Astrocyte (in vitro differentiated cells and primary cell): ENCODE data around the gene NMT2. TPM values are rescaled to one million over a fixed set of nuclear protein-coding genes. Genes with fewer than 3 reads are reported as not detected.

Source experiments
- DNase-seq: peaks from one replicate; pipeline ENCODE4 v3.0.0-alpha.2; 2010; ENCODE audit warnings: low read depth
- FAIRE-seq: peaks from 2 replicates; lab custom pipeline; 2011; peaks lifted over from hg19 to GRCh38; lab: Jason Lieb, UNC
- H2AFZ ChIP-seq: 2 replicates; pipeline ENCODE4 v1.6.0; 2012; ENCODE audit warnings: low read depth, low read length, inconsistent platforms
- H3K27ac ChIP-seq: 2 replicates; pipeline ENCODE4 v1.5.1; 2011; ENCODE audit warnings: low read depth, low read length, inconsistent platforms
- H3K27me3 ChIP-seq: 2 replicates; pipeline ENCODE4 v1.6.0; 2011; ENCODE audit warnings: low read length, inconsistent platforms; ENCODE audit not compliant: insufficient read depth
- H3K36me3 ChIP-seq: 2 replicates; pipeline ENCODE4 v1.5.1; 2011; ENCODE audit warnings: low read length, inconsistent platforms; ENCODE audit not compliant: insufficient read depth
- H3K4me1 ChIP-seq: 2 replicates; pipeline ENCODE4 v1.5.1; 2011; ENCODE audit warnings: low read length, inconsistent platforms; ENCODE audit not compliant: insufficient read depth
- H3K4me2 ChIP-seq: 2 replicates; pipeline ENCODE4 v1.6.0; 2012; ENCODE audit warnings: low read length, inconsistent platforms
- H3K4me3 ChIP-seq: 2 replicates; pipeline ENCODE4 v1.5.1; 2011; ENCODE audit warnings: low read depth, mild to moderate bottlenecking, low read length, inconsistent platforms; ENCODE audit not compliant: insufficient read depth
- H3K79me2 ChIP-seq: 2 replicates; pipeline ENCODE4 v1.6.0; 2012; ENCODE audit warnings: mild to moderate bottlenecking, low read length, inconsistent platforms; ENCODE audit not compliant: insufficient read depth
- H3K9ac ChIP-seq: 2 replicates; pipeline ENCODE4 v1.6.0; 2012; ENCODE audit warnings: mild to moderate bottlenecking, low read length, inconsistent platforms
- H3K9me3 ChIP-seq: 2 replicates; pipeline ENCODE4 v1.5.1; 2012; ENCODE audit warnings: low read depth, mild to moderate bottlenecking, low read length, inconsistent platforms; ENCODE audit not compliant: insufficient read depth
- H4K20me1 ChIP-seq: 2 replicates; pipeline ENCODE4 v1.6.0; 2012; ENCODE audit warnings: low read length, inconsistent platforms; ENCODE audit not compliant: insufficient read depth
- H3K27ac Mint-ChIP-seq: one replicate; pipeline ENCODE4 v1.8.0; 2021; ENCODE audit warnings: mild to moderate bottlenecking, mixed read lengths; ENCODE audit not compliant: unreplicated experiment
- H3K27me3 Mint-ChIP-seq: one replicate; pipeline ENCODE4 v1.8.0; 2021; ENCODE audit warnings: low read depth, mixed read lengths; ENCODE audit not compliant: unreplicated experiment
- H3K36me3 Mint-ChIP-seq: one replicate; pipeline ENCODE4 v1.8.0; 2021; ENCODE audit warnings: low read depth, mixed read lengths; ENCODE audit not compliant: unreplicated experiment
- H3K4me1 Mint-ChIP-seq: one replicate; pipeline ENCODE4 v1.8.0; 2021; ENCODE audit warnings: low read depth, mixed read lengths; ENCODE audit not compliant: unreplicated experiment
- H3K4me3 Mint-ChIP-seq: one replicate; pipeline ENCODE4 v1.8.0; 2021; ENCODE audit warnings: mild to moderate bottlenecking, moderate library complexity, mixed read lengths; ENCODE audit not compliant: unreplicated experiment
- H3K9me3 Mint-ChIP-seq: one replicate; pipeline ENCODE4 v1.8.0; 2021; ENCODE audit warnings: mild to moderate bottlenecking, mixed read lengths; ENCODE audit not compliant: unreplicated experiment
- EZH2 ChIP-seq: IDR thresholded peaks from 2 replicates; pipeline ENCODE4 v1.6.1; 2012; ENCODE audit warnings: mild to moderate bottlenecking, low read length, inconsistent platforms; ENCODE audit not compliant: insufficient read depth
- total RNA-seq: library from RNA; stranded (reverse); gene quantifications from 2 replicates; pipeline ENCODE4 v1.2.1, GENCODE V29; 2021
- TF ChIP-seq, protein P1 (sequence below): IDR thresholded peaks from 2 replicates; pipeline ENCODE4 v1.5.1; 2011; ENCODE audit warnings: low read depth, mild to moderate bottlenecking, inconsistent platforms, low read length, moderate library complexity; ENCODE audit not compliant: insufficient read depth

NMT2 gene
- total RNA-seq, 1 donor from 2014 or later: 22.1 TPM

DNA sequence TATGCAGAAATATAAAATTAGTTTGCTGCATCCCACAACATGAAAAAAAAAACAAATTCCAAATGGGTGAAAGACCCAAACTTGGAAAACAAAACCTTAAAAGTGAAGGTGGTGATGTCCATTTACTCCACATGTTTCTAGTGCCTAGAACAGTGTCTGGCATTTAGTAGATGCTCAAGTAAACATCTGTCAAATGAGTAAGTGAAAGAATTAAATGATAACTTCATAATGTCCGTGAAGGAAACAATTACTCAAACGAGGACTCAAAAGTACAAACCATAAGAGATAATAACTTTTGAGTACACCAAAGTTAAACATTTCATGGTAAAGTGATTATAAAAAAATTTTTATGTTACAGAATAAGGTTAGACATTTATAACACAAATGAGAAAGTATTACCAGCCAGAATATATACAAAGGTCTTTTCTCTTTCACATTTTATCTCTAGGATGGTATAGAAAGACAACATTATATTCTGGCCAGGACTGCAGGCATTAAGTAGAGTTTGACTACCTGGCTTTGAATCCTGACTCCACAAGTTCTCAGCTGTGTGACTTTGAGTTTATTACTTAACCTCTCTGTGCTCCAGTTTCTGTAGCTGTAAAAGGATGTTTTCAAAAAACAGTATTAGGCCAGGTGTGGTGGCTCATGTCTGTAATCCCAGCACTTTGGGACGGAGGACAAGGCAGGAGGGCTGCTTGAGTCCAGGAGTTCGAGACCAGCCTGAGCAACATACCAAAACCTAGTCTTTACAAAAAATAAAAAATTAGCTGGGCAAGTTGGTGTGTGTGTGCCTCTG lies 20.7 kb downstream of the NMT2 start:
- peaks cover 3% of the 10 kb centered on the region for H3K36me3 Mint-ChIP-seq
- FAIRE-seq: no peak
- H3K4me1 ChIP-seq: no peaks in the 10 kb centered on the region
- no peaks in the 10 kb centered on the region for H3K27me3 Mint-ChIP-seq
- no peak overlapping the region for H2AFZ ChIP-seq
- peaks cover 3% of the 10 kb centered on the region for H3K36me3 ChIP-seq
- peaks cover 95% of the 10 kb centered on the region for H3K79me2 ChIP-seq
- H3K9ac ChIP-seq: no peak overlapping the region
- H3K4me1 Mint-ChIP-seq: peaks cover 3% of the 10 kb centered on the region
- H3K4me3 ChIP-seq: no peak overlapping the region
- H3K27ac Mint-ChIP-seq: no peak overlapping the region
- H4K20me1 ChIP-seq: peaks cover 57% of the 10 kb centered on the region
- H3K27ac ChIP-seq: no peak overlapping the region
- TF ChIP-seq, protein P1, sequence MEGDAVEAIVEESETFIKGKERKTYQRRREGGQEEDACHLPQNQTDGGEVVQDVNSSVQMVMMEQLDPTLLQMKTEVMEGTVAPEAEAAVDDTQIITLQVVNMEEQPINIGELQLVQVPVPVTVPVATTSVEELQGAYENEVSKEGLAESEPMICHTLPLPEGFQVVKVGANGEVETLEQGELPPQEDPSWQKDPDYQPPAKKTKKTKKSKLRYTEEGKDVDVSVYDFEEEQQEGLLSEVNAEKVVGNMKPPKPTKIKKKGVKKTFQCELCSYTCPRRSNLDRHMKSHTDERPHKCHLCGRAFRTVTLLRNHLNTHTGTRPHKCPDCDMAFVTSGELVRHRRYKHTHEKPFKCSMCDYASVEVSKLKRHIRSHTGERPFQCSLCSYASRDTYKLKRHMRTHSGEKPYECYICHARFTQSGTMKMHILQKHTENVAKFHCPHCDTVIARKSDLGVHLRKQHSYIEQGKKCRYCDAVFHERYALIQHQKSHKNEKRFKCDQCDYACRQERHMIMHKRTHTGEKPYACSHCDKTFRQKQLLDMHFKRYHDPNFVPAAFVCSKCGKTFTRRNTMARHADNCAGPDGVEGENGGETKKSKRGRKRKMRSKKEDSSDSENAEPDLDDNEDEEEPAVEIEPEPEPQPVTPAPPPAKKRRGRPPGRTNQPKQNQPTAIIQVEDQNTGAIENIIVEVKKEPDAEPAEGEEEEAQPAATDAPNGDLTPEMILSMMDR: no peak
- TF ChIP-seq EZH2: no peak
- no peaks in the 10 kb centered on the region for H3K9me3 ChIP-seq
- peaks cover 2% of the 10 kb centered on the region for H3K9me3 Mint-ChIP-seq
- no peak overlapping the region for H3K4me2 ChIP-seq
- no peaks in the 10 kb centered on the region for H3K27me3 ChIP-seq
- H3K4me3 Mint-ChIP-seq: no peak overlapping the region
- no peak for DNase-seq

DNA sequence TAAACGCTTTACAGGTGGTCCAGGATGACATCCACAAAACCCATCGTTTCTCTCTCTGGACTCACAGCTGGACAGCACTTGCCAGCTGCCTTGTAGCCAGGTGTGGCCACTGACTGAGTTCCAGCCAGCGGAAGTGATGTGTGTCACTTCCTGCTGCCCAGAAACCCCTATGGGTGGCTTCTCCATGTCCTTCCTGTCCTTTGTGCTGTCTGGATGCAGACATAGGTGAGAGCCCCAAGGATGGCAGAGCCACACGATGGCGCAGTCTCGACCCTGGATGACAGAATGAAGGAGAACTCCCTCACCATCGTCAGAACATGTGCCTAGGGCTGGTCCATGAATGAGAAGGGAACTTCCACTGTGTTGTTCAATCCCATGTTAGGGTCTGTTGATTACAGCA lies 22.1 kb downstream of the NMT2 start:
- FAIRE-seq: no peak

More for the DNA sequence above, 22.1 kb downstream of the NMT2 start:
- Histone ChIP-seq H3K27ac (no peak overlapping the region), H3K4me2 (no peak overlapping the region), H3K79me2 (peaks cover 96% of the 10 kb centered on the region), H4K20me1 (peaks cover 64% of the 10 kb centered on the region), H3K9ac (no peak overlapping the region), H3K4me1 (peaks cover 6% of the 10 kb centered on the region), H2AFZ (no peak overlapping the region), H3K9me3 (no peaks in the 10 kb centered on the region), H3K36me3 (no peaks in the 10 kb centered on the region), H3K4me3 (no peak overlapping the region), H3K27me3 (no peaks in the 10 kb centered on the region)
- peaks cover 2% of the 10 kb centered on the region for H3K9me3 Mint-ChIP-seq
- no peak overlapping the region for H3K27ac Mint-ChIP-seq
- no peak for DNase-seq
- no peaks in the 10 kb centered on the region for H3K27me3 Mint-ChIP-seq
- H3K4me1 Mint-ChIP-seq: peaks cover 3% of the 10 kb centered on the region
- H3K4me3 Mint-ChIP-seq: no peak overlapping the region
- TF ChIP-seq, protein P1: no peak
- no peak for TF ChIP-seq EZH2
- peaks cover 3% of the 10 kb centered on the region for H3K36me3 Mint-ChIP-seq
